ENCODE results near the gene FGF22.
A peak's percentile ranks its signal among the peaks of the same experiment; 100 is the strongest.
"Not testable (repeated sequence)": the region's sequence is repeated elsewhere in the genome, so short reads cannot be mapped to it uniquely, and the experiment has no call there.

The FGF22 gene

DNA sequence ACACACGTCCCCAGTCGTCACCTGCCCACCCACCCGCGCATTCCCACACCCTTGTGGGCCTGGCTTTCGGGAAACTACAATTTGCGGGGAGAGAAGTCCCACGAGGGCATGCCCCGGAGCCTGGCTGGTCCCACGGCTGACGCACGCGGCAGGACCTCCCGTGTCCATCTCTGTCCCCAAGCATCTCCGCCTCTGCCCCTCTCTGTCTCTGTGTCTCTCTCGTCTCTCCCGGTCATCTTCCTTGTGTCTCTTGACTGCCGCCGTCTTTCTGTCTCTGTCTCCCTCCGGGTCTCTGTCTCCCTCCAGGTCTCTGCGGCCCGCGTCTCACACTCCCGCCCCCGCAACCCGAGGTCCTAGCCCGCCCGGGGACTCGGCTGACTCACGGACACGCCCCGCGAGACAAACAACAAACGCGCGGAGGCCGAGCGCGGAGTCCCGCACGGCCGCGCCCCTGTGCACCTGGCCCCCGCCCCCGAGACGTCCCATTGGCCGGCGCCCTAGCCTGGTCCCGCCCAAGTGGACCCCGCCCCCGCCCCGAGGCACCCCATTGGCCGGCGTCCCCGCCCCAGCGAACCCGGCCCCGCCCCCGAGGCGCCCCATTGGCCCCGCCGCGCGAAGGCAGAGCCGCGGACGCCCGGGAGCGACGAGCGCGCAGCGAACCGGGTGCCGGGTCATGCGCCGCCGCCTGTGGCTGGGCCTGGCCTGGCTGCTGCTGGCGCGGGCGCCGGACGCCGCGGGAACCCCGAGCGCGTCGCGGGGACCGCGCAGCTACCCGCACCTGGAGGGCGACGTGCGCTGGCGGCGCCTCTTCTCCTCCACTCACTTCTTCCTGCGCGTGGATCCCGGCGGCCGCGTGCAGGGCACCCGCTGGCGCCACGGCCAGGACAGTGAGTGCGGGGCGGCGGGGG is at the start of gene FGF22:
Gene FGF22 (plus strand): TSS at position 627 of the 908 bp plus-strand sequence. CDS start 47 bp downstream, at position 674.
- peak; percentile 93 to 96 for DNase-seq

DNA sequence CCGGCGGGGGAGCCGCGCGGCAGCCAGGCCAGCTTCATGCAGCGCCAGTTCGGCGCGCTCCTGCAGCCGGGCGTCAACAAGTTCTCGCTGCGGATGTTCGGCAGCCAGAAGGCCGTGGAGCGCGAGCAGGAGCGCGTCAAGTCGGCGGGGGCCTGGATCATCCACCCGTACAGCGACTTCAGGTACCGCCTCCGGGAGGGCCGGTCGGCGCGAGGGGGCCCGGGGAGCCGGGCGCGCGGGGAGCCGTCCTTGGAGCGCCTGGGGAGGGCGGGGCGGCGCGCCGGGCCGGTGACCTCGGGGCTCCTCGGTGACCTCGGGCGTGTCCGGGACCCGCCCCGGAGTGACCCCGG is 49.3 kb upstream of the FGF22 start:
- DNase-seq, result no peak

DNA sequence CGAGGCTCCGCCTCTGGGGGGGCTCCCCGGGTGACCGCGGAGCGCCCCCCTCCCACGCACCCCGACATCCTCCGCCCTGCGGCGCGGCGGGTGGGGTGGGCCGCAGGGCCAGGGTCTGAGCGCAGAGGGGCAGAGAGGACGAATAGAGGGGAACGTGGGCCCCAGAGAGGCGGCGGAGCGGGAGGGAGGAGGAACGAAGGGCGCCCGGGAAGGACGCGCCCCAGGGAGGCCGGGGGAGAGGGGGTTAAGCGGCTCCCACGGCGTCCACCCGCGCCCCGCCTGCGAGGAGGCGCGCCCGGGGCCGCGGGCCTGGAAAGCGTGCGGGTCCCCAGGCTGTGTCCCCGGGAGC is 49.0 kb upstream of the FGF22 start:
- no peak for DNase-seq

DNA sequence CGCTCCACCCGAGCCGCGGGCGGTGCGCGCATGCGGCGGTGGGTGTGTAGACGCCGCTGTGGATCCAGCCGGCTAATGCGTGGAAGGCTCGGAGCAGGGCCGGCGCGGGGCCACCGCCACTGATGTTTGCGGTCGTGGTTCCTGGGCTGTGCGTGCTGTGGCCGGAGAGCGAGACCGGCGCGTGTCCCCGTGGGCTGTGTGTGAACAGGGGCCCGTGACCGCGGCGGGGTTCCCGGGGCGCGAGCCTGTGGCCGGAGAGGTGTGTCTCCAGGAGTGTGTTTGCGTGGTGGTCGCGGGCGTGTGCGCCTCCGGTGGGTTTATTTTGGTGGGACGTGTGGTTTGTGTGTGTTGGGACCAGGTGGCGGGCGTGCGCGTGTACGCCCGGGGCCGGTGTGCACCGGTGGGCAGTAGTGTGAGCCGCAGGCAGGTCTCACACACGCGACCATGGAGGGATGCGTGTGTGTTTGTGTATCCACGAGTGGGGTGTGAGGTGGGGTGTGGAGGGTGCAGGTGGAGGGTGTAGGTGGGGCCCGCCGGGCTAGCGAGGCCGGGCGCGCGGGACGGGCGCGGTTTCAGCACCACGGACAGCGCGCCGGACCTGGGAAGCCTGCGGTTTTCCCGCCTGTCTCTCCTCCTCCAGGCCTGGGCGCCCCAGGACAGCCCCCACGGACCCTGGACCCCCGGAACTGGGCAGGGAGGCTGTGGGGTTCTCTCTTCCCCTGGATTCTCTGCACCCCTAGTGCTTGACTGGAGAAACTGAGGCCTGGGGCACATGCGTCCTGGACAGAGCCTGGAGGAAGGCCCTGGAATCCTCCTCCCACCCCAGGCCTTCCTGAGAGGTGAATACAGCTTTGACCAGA is 48.4 kb upstream of the FGF22 start:
- no peak for DNase-seq

DNA sequence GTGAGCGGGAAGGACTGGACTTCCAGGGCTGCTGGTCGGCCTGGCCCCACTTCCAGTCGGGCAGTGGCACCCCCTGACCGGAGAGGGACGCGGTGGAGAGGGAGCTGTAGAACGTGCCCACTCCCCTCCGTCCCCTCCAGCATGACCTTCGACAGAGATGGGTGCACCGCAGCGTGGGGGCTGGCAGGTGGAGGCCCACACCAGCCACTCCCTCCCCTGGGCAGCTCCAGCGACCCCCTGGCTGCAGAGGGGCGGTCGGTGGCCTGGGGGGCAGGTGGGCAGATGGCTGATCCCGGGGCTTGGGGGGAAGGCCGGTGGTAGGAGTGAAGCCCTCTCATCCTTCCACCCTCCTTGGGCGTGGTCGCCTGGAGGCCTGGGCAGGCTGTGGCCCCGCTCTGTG is 47.6 kb upstream of the FGF22 start:
- no peak for DNase-seq

DNA sequence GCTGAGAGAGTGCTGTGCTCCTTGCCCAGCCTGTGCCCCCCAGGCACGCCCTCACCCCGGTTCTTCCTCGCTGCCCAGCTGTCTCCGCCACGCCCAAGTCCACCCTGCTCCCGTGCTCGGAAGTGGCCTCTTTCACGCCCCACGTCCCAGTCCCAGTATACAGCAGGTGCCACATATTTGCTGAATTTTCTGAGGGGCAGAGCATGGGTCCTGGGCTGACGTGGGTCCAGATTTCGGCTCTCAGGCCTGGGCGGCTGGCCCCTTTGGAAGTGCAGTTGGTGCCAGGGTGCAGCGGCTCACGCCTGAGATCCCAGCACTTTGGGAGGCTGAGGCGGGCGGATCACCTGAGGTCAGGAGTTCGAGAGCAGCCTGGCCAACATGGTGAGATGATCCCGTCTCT is 46.6 kb upstream of the FGF22 start:
- no peak for DNase-seq

DNA sequence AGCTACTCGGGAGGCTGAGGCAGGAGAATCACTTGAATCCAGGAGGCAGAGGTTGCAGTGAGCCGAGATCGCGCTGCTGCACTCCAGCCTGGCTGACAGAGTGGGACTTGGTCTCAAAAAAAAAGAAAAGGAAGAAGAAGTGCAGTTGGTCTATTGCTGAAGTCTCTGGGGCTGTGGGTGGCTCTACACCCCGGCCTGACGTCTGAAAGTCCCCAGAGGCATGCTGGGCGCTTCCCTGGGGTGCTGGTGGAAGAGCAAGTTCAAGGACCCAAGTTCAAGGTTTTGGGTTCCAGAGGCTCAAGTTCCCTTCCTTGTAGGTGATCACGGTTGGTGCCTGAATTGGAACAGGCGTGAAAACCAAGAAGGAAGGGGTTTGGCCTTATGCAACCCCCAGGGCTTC is 46.2 kb upstream of the FGF22 start:
- DNase-seq, result no peak

DNA sequence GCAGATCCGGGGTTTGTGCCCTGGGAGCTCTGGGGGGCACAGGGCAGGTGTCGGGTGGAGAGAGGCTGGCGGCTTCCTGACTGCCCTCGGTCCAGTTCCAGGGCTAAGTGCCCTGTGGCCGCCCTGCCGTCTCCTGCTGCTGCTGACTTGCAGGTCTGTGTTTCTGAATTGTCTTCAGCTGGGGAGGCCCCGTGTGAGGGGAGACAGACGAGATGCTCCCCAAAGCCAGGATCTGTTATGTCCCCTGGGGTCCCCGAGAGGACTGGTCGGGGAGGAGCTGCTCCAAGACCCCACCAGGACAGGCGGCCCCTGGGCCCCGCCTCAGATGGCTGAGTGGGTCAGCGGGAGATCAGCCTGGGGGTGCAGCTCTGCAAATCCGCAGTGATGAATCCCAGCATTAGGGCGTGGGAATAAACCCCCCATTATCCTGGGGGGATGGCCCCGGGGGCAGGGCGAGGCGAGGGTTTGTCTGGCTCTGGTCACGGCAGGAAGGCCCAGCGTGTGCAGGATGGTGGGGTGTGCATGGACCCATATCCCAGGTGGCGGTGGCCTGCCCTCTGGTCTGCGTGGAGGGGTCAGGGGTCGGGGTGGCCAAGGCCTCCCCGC is 45.3 kb upstream of the FGF22 start:
- DNase-seq, result no peak

DNA sequence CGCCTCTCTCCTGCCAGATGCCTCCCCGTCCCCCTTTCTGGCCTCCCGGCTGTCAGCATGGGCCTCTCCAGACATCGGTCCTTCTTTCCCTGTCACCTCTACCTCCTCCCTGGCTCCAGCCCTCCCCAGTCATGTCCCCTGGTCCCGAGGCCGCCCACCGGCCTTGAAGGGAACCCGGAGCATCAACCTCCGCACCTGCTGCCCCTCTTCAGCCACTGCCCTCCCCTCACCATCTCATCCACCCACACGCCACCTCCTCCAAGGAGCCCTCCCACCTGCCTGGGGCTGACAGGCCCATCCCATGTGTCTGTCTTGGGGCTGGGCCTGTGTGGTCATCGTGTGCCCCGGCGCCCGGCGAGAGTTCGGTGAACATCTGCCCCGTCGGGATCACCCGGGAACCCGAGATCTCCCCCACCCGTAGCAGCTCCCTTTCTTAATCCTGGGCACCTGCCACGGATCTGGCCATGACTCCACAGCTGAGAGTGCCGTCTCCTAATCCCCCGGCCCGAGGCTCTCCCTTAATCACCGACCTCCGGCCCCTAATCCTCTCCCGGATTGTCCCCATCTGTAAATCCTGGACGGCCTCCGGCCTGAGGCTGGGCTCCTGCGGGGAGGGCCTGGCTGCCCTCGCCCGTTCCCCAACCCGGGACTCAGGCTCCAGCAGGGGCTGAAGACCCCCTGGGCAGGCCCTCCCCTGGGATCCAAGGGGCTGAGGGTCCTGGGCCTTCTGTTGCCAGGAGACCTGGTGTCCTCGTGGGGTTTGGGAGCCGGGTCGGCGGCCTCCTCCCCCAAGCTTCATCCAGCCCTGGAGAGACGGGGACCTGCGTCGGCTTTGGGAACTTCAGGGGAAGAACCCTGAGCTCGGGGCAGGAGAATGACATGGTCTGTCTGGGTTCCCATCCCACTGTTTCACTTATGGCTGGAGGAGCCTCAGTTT is 44.1 kb upstream of the FGF22 start:
- DNase-seq, result no peak

DNA sequence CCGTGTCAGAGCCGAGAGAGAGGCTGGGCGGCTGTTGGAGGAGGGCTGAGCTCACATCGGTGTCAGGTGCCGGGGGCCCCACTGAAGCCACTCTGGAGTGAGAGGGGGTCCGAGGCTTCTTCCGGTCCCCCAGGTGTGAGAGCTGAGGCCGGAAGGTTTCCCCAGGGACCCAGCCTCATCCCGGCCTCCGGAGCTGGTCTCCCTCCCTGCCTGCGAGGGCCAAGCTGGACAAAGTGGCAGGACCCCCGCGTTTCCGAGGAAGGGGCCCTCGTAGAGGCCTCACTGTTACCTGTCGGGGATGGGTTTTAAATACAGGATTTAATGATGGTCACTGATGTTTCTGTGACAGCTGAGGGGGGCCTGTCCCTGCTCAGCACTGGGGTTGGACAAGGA is 43.4 kb upstream of the FGF22 start:
- no peak for DNase-seq

DNA sequence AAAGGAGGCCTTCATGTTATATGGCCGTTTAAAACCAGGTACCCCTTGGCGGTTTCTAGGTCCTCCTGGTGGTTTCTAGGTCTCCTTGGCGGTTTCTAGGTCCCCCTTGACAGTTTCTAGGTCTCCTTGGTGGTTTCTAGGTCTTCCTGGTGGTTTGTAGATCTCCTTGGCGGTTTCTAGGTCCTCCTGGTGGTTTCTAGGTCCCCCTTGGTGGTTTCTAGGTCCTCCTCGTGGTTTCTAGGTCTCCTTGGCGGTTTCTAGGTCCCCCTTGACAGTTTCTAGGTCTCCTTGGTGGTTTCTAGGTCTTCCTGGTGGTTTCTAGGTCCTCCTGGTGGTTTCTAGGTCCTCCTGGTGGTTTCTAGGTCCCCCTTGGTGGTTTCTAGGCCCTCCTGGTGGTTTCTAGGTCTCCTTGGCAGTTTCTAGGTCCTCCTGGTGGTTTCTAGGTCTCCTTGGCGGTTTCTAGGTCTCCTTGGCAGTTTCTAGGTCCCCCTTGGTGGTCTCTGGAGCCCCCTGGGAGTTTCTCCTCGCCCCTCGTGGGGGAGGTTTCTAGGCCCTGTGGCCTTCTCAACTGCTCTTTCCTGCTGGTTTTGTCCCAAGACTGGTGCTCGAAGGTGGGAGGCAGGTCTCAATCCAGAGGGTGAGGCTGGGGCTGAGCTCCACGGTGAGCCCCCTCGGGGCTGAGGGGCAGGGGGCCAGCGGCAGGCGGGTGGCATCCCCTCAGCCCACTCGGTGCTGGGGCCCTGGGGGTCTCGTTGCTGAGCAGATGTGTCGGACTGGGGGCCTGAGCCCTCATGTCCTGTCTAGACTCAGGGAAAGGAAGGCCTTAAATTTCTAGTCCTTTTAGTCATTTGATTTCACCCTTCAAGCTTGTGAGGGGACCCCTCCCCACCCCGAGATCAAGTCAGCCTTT is 42.0 kb upstream of the FGF22 start:
- DNase-seq, result no peak

DNA sequence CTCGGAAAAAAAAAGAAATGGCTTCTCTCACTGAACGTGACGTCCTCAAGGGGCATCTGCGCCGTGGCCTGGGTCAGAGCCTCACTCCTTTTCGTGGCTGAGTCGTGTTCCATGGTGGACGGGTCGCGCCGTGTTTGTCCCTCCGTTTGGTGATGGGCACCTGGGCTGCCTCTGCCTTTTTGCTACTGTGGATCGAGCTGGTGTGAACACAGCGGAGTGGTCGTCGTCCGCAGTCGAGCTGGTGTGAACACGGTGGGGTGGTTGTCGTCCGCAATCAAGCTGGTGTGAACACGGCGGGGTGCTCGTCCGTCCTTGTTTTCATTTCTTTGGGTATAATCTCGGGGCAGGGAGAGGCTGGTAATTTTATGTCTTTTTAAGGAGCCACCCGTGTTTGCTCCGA is 38.4 kb upstream of the FGF22 start:
- no peak for DNase-seq

DNA sequence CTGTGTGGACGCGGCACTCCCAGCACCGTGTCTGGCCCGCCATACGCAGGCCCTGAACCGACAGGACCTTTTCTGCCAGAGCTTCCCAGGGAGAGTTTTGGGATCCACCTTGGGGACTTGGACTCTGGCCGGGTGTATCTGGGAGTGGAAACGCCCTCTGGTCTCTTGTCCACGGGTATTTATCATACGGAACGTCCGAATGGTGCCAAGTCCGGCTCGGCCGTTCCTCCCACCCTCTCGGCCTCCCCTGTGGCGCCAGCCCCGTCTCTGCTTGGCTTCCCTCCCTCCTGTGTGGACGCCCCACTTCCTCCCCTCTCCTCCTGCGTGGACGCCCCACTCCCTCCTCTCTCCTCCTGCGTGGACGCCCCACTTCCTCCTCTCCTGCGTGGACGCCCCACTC is 37.9 kb upstream of the FGF22 start:
- no peak for DNase-seq

DNA sequence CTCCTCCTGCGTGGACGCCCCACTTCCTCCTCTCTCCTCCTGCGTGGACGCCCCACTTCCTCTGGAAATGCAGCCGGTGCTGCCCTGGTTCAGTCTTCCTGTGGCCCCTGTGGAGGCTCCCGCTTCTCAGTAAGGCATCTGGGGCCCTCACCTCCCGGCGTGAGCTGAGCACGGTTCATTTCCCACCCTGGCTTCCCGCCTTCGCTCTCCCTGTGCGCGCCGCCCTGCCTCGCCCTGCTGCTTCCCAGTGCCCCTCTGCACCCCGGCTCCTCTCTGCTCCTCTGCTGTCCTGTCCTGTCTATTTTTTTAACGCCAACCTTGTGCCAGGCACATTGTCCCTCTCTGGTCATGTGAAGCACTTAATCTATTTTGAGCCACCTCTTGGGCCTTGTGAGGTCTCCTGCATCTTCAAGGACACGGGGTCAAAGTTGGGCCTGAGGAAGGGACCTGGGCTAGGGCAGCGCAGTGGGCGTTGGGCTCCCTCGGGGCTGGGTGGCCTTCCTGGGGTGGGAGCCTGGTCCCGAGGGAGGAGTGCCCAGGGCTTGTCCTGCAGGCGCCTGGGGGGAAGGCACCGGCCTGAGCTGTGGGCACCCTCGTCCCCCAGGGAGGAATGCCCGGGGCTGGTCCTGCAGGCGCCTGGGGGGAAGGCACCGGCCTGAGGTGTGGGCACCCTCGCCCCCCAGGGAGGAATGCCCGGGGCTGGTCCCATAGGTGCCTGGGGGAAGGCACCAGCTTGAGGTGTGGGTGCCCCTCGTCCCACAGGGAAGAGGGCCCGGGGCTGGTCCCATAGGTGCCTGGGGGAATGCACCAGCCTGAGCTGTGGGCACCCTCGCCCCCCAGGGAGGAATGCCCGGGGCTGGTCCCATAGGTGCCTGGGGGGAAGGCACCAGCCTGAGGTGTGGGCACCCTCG is 37.0 kb upstream of the FGF22 start:
- DNase-seq, result no peak

DNA sequence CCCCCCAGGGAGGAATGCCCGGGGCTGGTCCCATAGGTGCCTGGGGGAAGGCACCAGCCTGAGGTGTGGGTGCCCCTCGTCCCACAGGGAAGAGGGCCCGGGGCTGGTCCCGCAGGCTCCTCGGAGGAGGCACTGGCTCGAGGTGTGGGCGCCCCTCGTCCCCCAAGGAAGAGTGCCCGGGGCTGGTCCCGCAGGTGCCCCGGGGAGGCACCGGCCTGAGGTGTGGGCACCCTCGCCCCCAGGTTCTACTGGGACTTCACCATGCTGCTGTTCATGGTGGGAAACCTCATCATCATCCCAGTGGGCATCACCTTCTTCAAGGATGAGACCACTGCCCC is 36.4 kb upstream of the FGF22 start:
- DNase-seq, result not testable (repeated sequence)

DNA sequence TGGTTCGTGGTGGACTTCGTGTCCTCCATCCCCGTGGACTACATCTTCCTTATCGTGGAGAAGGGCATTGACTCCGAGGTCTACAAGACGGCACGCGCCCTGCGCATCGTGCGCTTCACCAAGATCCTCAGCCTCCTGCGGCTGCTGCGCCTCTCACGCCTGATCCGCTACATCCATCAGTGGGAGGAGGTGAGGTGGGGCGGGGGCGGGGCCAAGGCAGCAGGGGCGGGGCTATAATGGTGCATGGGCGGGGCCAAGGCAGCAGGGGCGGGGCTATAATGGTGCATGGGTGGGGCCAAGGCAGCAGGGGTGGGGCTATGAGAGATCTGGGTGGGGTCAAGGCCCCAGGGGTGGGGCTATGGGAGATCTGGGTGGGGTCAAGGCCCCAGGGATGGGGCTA is 35.9 kb upstream of the FGF22 start:
- not testable (repeated sequence) for DNase-seq

DNA sequence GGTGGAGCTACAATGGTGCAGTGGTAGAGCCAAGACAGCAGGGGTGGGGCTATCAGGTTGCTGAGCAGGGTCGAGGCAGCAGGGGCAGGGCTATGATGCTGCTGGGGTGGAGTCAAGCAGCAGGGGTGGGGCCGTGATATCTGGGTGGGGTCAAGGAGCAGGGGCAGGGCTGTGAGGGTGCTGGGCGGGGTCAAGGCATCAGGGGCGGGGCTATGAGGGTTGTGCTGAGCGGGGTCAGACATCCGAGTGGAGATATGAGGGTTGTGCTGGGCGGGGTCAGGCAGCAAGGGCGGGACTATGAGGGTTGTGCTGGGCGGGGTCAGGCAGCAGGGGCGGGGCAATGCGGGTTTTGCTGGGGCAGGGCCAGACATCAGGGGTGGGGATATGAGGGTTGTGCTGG is 35.3 kb upstream of the FGF22 start:
- peak; percentile 30 to 33 for DNase-seq

DNA sequence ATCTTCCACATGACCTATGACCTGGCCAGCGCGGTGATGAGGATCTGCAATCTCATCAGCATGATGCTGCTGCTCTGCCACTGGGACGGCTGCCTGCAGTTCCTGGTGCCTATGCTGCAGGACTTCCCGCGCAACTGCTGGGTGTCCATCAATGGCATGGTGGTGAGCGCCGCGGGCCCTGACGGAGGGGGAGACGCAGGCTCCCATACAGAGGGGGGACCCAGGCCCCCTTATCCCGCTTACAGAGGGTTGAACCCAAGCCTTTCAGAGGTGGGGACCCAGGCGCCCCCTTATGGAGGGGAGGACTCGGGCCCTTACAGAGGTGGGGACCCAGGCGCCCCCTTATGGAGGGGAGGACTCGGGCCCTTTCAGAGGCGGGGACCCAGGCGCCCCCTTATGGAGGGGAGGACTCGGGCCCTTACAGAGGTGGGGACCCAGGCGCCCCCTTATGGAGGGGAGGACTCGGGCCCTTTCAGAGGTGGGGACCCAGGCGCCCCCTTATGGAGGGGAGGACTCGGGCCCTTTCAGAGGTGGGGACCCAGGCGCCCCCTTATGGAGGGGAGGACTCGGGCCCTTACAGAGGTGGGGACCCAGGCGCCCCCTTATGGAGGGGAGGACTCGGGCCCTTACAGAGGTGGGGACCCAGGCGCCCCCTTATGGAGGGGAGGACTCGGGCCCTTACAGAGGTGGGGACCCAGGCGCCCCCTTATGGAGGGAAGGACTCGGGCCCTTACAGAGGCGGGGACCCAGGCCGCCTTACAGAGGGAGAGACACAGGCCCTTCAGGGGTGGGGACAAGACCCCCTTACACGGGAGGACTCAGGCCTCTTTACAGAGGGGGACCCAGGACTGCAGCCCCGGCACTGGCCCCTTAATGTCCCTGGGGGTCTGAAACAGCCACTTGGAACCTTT is 34.4 kb upstream of the FGF22 start:
- DNase-seq, result not testable (repeated sequence)

Data from CD4-positive, alpha-beta T cell treated with Interleukin-1 beta for 1 hour (primary cell).